HCT116 (cell line): ENCODE data around the gene IGSF9. TPM values are rescaled to one million over a fixed set of nuclear protein-coding genes. Genes with fewer than 3 reads are reported as not detected.

Experiments
- ATAC-seq: fragments of 200-7000 bp; cut with Tn5 transposase; 2 replicates; pipeline ENCODE4 v1.9.1; 2020; ENCODE audit warnings: mild to moderate bottlenecking, moderate library complexity
- BruUV-seq: library from RNA; stranded (reverse); fragments of 400-500 nt; replicated peaks from 2 replicates; lab custom pipeline; 2021; lab: Mats Ljungman, UMichigan
- CTCF ChIA-PET: fragments of 300-600 bp; sonication (Branson Sonifier 250); formaldehyde crosslinking; loops from one replicate; lab custom pipeline; 2021; ENCODE audit warnings: antibody characterized with exemption; lab: Charles Lee
- POLR2A ChIA-PET: fragments of 300-600, 350-600 bp; sonication (Branson Sonifier 250); formaldehyde crosslinking; loops from one replicate; lab custom pipeline; 2021; ENCODE audit warnings: antibody characterized with exemption; lab: Charles Lee
- RAD21 ChIA-PET, 2 experiments: fragments of 300-600 bp; sonication (Branson Sonifier 250); formaldehyde crosslinking; loops; one replicate each; lab custom pipeline; 2023; ENCODE audit warnings: low total read pairs in 2 of 2; ENCODE audit not compliant: uncharacterized antibody in 2 of 2, unreplicated experiment in 2 of 2, low non-redundant PET in 1 of 2; lab: Charles Lee
- DNase-seq: peaks from one replicate; pipeline ENCODE4 v3.0.0-alpha.2; 2010; ENCODE audit warnings: low read depth, low spot score
- H2AFZ ChIP-seq: fragments of 200-600 bp; shearing (Covaris generic), sonication (generic); 2 replicates; pipeline ENCODE4 v1.6.1; 2017; ENCODE audit warnings: low read depth, mixed run types, mixed read lengths, antibody characterized with exemption, low read length; ENCODE audit not compliant: poor library complexity, severe bottlenecking
- H3K27ac ChIP-seq: 2 replicates; pipeline ENCODE4 v1.5.1; 2012; ENCODE audit warnings: low read depth, low read length
- H3K27me3 ChIP-seq: fragments of 200-600 bp; sonication (generic); 2 replicates; pipeline ENCODE4 v1.6.1; 2016; ENCODE audit warnings: mixed run types, low read length, mixed read lengths; ENCODE audit not compliant: insufficient read depth
- H3K36me3 ChIP-seq, 2 experiments: fragments of 200-500 bp in 1 of 2; fragments of 200-600 bp in 1 of 2; sonication (Bioruptor generic) in 1 of 2; sonication (generic) in 1 of 2; 2 replicates each; pipeline versions ENCODE4 v1.5.1 to v1.6.1; 2014 to 2016; ENCODE audit warnings: low read length in 2 of 2, inconsistent platforms in 1 of 2, mixed read lengths in 1 of 2, mixed run types in 1 of 2; ENCODE audit not compliant: insufficient read depth in 2 of 2, control insufficient read depth in 1 of 2
- H3K4me1 ChIP-seq, 2 experiments: fragments of 200-600 bp in 1 of 2; sonication (generic) in 1 of 2; 2 replicates each; pipeline versions ENCODE4 v1.5.1 to v1.6.1; 2012 to 2017; ENCODE audit warnings: low read length in 2 of 2, inconsistent platforms in 1 of 2, mild to moderate bottlenecking in 1 of 2, mixed read lengths in 1 of 2, mixed run types in 1 of 2, moderate library complexity in 1 of 2; ENCODE audit not compliant: insufficient read depth in 2 of 2, control insufficient read depth in 1 of 2
- H3K4me2 ChIP-seq: fragments of 200-600 bp; sonication (generic); 2 replicates; pipeline ENCODE4 v1.6.1; 2017; ENCODE audit warnings: mixed run types, low read length, mixed read lengths
- H3K4me3 ChIP-seq, 2 experiments: fragments of 200-600 bp in 1 of 2; sonication (generic) in 1 of 2; replicated peaks in 1 of 2; 2 replicates each; pipeline ENCODE4 v1.5.1; 2011 to 2016; ENCODE audit warnings: low read length in 2 of 2, control low read depth in 1 of 2, low read depth in 1 of 2, mild to moderate bottlenecking in 1 of 2, mixed read lengths in 1 of 2, mixed run types in 1 of 2
- H3K79me2 ChIP-seq: fragments of 200-600 bp; sonication (generic); 2 replicates; pipeline ENCODE4 v1.6.1; 2017; ENCODE audit warnings: mild to moderate bottlenecking, mixed run types, low read length, moderate library complexity, mixed read lengths; ENCODE audit not compliant: insufficient read depth
- H3K9ac ChIP-seq: fragments of 200-600 bp; sonication (generic); 2 replicates; pipeline ENCODE4 v1.6.1; 2016; ENCODE audit warnings: low read length, mixed read lengths
- H3K9me2 ChIP-seq: fragments of 200-600 bp; sonication (generic), shearing (Covaris generic); 2 replicates; pipeline ENCODE4 v1.6.1; 2017; ENCODE audit warnings: mixed run types, mild to moderate bottlenecking, moderate library complexity; ENCODE audit not compliant: insufficient read depth
- H3K9me3 ChIP-seq, 2 experiments: fragments of 200-500 bp in 1 of 2; fragments of 200-600 bp in 1 of 2; sonication (Bioruptor generic) in 1 of 2; sonication (generic) in 1 of 2; 2 replicates each; pipeline ENCODE4 v1.6.1; 2014 to 2017; ENCODE audit warnings: low read length in 2 of 2, mixed read lengths in 2 of 2, inconsistent platforms in 1 of 2, low read depth in 1 of 2, mild to moderate bottlenecking in 1 of 2, mixed run types in 1 of 2, moderate library complexity in 1 of 2; ENCODE audit not compliant: control insufficient read depth in 1 of 2, insufficient read depth in 1 of 2
- H4K20me1 ChIP-seq: fragments of 200-600 bp; sonication (generic), shearing (Covaris generic); 2 replicates; pipeline ENCODE4 v1.6.1; 2017; ENCODE audit warnings: mixed run types, mild to moderate bottlenecking, moderate library complexity; ENCODE audit not compliant: insufficient read depth
- CBX3 ChIP-seq: IDR thresholded peaks from 2 replicates; pipeline ENCODE4 v1.6.1; 2012; ENCODE audit warnings: low read depth
- CEBPB ChIP-seq: IDR thresholded peaks from 2 replicates; pipeline ENCODE4 v1.6.1; 2012; ENCODE audit warnings: low read depth
- CTCF ChIP-seq, 3 experiments: fragments of 200-600 bp in 1 of 3; sonication (generic) in 1 of 3; IDR thresholded peaks in 2 of 3; conservative IDR thresholded peaks in 1 of 3; 2 replicates each; pipeline ENCODE4 v1.5.1; 2012 to 2017; ENCODE audit warnings: low read depth in 2 of 3, low read length in 2 of 3, antibody characterized with exemption in 1 of 3, borderline replicate concordance in 1 of 3, control low read depth in 1 of 3, mild to moderate bottlenecking in 1 of 3, mixed read lengths in 1 of 3, mixed run types in 1 of 3, moderate library complexity in 1 of 3; ENCODE audit not compliant: insufficient read depth in 1 of 3
- EGR1 ChIP-seq: IDR thresholded peaks from 2 replicates; pipeline ENCODE4 v1.6.1; 2012; ENCODE audit warnings: low read depth
- ELF1 ChIP-seq: IDR thresholded peaks from 2 replicates; pipeline ENCODE4 v1.6.1; 2012; ENCODE audit warnings: low read depth, borderline replicate concordance
- EZH2phosphoT487 ChIP-seq: fragments of 200-600 bp; IDR thresholded peaks from 2 replicates; pipeline ENCODE4 v1.6.1; 2018; ENCODE audit warnings: antibody characterized with exemption, borderline replicate concordance
- FOSL1 ChIP-seq: IDR thresholded peaks from 2 replicates; pipeline ENCODE4 v1.6.1; 2012; ENCODE audit warnings: low read depth
- JUND ChIP-seq: IDR thresholded peaks from 2 replicates; pipeline ENCODE4 v1.6.1; 2012
- POLR2A ChIP-seq: IDR thresholded peaks from 2 replicates; pipeline ENCODE4 v1.7.0; 2011; ENCODE audit warnings: borderline replicate concordance; ENCODE audit not compliant: insufficient read depth, insufficient read length; ENCODE audit errors: extremely low read depth
- POLR2AphosphoS5 ChIP-seq: IDR thresholded peaks from 2 replicates; pipeline ENCODE4 v1.6.1; 2011; ENCODE audit warnings: mild to moderate bottlenecking, low read depth, low read length, moderate library complexity
- RAD21 ChIP-seq: IDR thresholded peaks from 2 replicates; pipeline ENCODE4 v1.6.1; 2012; ENCODE audit warnings: low read depth, mild to moderate bottlenecking
- REST ChIP-seq: IDR thresholded peaks from 2 replicates; pipeline ENCODE4 v1.6.1; 2012; ENCODE audit warnings: low read depth
- SIN3A ChIP-seq: IDR thresholded peaks from 2 replicates; pipeline ENCODE4 v1.6.1; 2012; ENCODE audit warnings: low read depth
- SP1 ChIP-seq: IDR thresholded peaks from 2 replicates; pipeline ENCODE4 v1.6.1; 2012; ENCODE audit warnings: low read depth
- TCF7L2 ChIP-seq: IDR thresholded peaks from 2 replicates; pipeline ENCODE4 v1.7.0; 2011; ENCODE audit warnings: borderline replicate concordance, inconsistent platforms; ENCODE audit not compliant: insufficient read depth, insufficient read length; ENCODE audit errors: extremely low read depth
- ZFX ChIP-seq: fragments of 450-650 bp; IDR thresholded peaks from 2 replicates; pipeline ENCODE4 v1.6.1; 2017
- ZNF274 ChIP-seq: fragments of 200-500 bp; sonication (Bioruptor generic); IDR thresholded peaks from 2 replicates; pipeline ENCODE4 v1.6.1; 2014; ENCODE audit warnings: mild to moderate bottlenecking, low read depth, low read length, inconsistent platforms
- intact Hi-C: fragments of 100-400 bp; cut with micrococcal nuclease; formaldehyde crosslinking; loops from 2 replicates; pipeline ENCODE4 v1.10.0; 2022
- total RNA-seq: library from RNA; stranded (reverse); gene quantifications from one replicate; pipeline ENCODE4 v1.2.1, GENCODE V29; 2021; ENCODE audit not compliant: unreplicated experiment
- TF ChIP-seq, protein P1 (sequence below): IDR thresholded peaks from 2 replicates; pipeline ENCODE4 v1.6.1; 2011; ENCODE audit warnings: mild to moderate bottlenecking, low read length, moderate library complexity; ENCODE audit not compliant: insufficient replicate concordance; ENCODE audit errors: extremely low read depth
- TF ChIP-seq, protein P2 (sequence below): IDR thresholded peaks from 2 replicates; pipeline ENCODE4 v1.6.1; 2012

The IGSF9 gene
- total RNA-seq, 1 experiment from 2014 or later: 10.3 TPM

GRCh38 chr1:159946242-159947187, 1.1 kb upstream of the IGSF9 start:
- H3K27ac ChIP-seq: peak overlapping the region; percentile 64
- BruUV-seq: no TSS peak
- H3K27me3 ChIP-seq: no peaks in the 10 kb centered on the region
- 0 out of 2 replicates have a peak, but pooled peaks have one; percentile 1 for ATAC-seq
- peak overlapping the region; percentile 91 for H3K4me2 ChIP-seq
- H3K9me2 ChIP-seq: no peaks in the 10 kb centered on the region
- ChIA-PET CTCF (interaction anchor here (0.7 to 2.2 kb wide), 8 partner anchors 9 to 815 kb away, joined by 3 to 40 read pairs (median 3); no protein-coding TSS in a partner anchor), POLR2A (no interaction called here), RAD21 (interaction anchor here (1.8 to 2.0 kb wide), 2 partner anchors 61 kb away, joined by 5 read pairs; no protein-coding TSS in a partner anchor)
- H2AFZ ChIP-seq: no peak overlapping the region
- DNase-seq: no peak
- H3K9me3 ChIP-seq: no peaks in the 10 kb centered on the region
- H3K79me2 ChIP-seq: no peaks in the 10 kb centered on the region
- intact Hi-C loops: no loop called here
- H4K20me1 ChIP-seq: no peaks in the 10 kb centered on the region
- H3K4me3 ChIP-seq: peak overlapping the region; percentile 54 to 63
- TF ChIP-seq EGR1 (no peak), ZNF274 (no peak), REST (no peak), POLR2AphosphoS5 (no peak), SIN3A (no peak), ELF1 (no peak), CEBPB (no peak), JUND (no peak), SP1 (no peak), CTCF (IDR thresholded peaks at IDR 0.05 in 2 of 3, conservative IDR thresholded peaks at IDR 0.05 in 1 of 3; ENCODE audit: borderline replicate concordance in 1 of 3, insufficient read depth in 1 of 3, low read depth in 2 of 3, low read length in 2 of 3) (no peak), FOSL1 (no peak), POLR2A (no peak), ZFX (no peak), CBX3 (no peak), RAD21 (no peak), TCF7L2 (no peak), EZH2phosphoT487 (no peak)
- TF ChIP-seq, protein P1, sequence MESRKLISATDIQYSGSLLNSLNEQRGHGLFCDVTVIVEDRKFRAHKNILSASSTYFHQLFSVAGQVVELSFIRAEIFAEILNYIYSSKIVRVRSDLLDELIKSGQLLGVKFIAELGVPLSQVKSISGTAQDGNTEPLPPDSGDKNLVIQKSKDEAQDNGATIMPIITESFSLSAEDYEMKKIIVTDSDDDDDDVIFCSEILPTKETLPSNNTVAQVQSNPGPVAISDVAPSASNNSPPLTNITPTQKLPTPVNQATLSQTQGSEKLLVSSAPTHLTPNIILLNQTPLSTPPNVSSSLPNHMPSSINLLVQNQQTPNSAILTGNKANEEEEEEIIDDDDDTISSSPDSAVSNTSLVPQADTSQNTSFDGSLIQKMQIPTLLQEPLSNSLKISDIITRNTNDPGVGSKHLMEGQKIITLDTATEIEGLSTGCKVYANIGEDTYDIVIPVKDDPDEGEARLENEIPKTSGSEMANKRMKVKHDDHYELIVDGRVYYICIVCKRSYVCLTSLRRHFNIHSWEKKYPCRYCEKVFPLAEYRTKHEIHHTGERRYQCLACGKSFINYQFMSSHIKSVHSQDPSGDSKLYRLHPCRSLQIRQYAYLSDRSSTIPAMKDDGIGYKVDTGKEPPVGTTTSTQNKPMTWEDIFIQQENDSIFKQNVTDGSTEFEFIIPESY: no peak
- TF ChIP-seq, protein P2, sequence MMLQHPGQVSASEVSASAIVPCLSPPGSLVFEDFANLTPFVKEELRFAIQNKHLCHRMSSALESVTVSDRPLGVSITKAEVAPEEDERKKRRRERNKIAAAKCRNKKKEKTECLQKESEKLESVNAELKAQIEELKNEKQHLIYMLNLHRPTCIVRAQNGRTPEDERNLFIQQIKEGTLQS: no peak; the same call in 1 of the 2 replicates
- peaks cover 14 to 25% of the 10 kb centered on the region in 2 experiments for H3K4me1 ChIP-seq
- H3K36me3 ChIP-seq: no peaks in the 10 kb centered on the region
- peak overlapping the region; percentile 60 for H3K9ac ChIP-seq
